IMR-90 (cell line): ENCODE data around the gene ADAMTS20. TPM values are rescaled to one million over a fixed set of nuclear protein-coding genes. Genes with fewer than 3 reads are reported as not detected.
A peak's percentile ranks its signal among the peaks of the same experiment; 100 is the strongest.

Experiments
- ATAC-seq: fragments of 200-7000 bp; cut with Tn5 transposase; 2 replicates; pipeline ENCODE4 v1.9.1; 2020; ENCODE audit warnings: low read depth, mild to moderate bottlenecking, moderate library complexity
- BruUV-seq: library from RNA; stranded (reverse); fragments of 400-500 nt; replicated peaks from 2 replicates; lab custom pipeline; 2021; lab: Mats Ljungman, UMichigan
- CTCF ChIA-PET: fragments of 300-600 bp; formaldehyde crosslinking; extraction: SDS; loops from one replicate; lab custom pipeline; 2021; ENCODE audit warnings: antibody characterized with exemption; lab: Yijun Ruan, JAX
- POLR2A ChIA-PET: fragments of 300-600 bp; sonication (Branson Sonifier 250); formaldehyde crosslinking; loops from one replicate; lab custom pipeline; 2022; ENCODE audit warnings: antibody characterized with exemption; ENCODE audit not compliant: unreplicated experiment; lab: Charles Lee
- DNase-seq: peaks from one replicate; pipeline ENCODE4 v3.0.0; 2013
- H2AFZ ChIP-seq: replicated peaks from 2 replicates; pipeline ENCODE3; 2013; ENCODE audit warnings: low read length, mild to moderate bottlenecking; ENCODE audit not compliant: poor library complexity
- H2AK5ac ChIP-seq: 2 replicates; pipeline ENCODE4 v1.6.1; 2013; ENCODE audit warnings: low read depth, low read length, inconsistent platforms
- H2AK9ac ChIP-seq: replicated peaks from 2 replicates; pipeline ENCODE3; 2013; ENCODE audit warnings: mild to moderate bottlenecking, low read depth, low read length, moderate library complexity; ENCODE audit not compliant: poor library complexity
- H2BK120ac ChIP-seq: 2 replicates; pipeline ENCODE4 v1.6.1; 2013; ENCODE audit warnings: low read depth, low read length, inconsistent platforms
- H2BK15ac ChIP-seq: 3 replicates; pipeline ENCODE4 v1.6.1; 2013; ENCODE audit warnings: low read depth, low read length, inconsistent platforms
- H2BK20ac ChIP-seq: 2 replicates; pipeline ENCODE4 v1.6.1; 2013; ENCODE audit warnings: low read depth, mild to moderate bottlenecking, inconsistent platforms, low read length, moderate library complexity
- H2BK5ac ChIP-seq: 2 replicates; pipeline ENCODE4 v1.6.1; 2013; ENCODE audit warnings: mild to moderate bottlenecking, low read depth, low read length, inconsistent platforms; ENCODE audit not compliant: poor library complexity, severe bottlenecking
- H3K14ac ChIP-seq: replicated peaks from 2 replicates; pipeline ENCODE4 v1.6.1; 2013; ENCODE audit warnings: low read depth, low read length, inconsistent platforms
- H3K18ac ChIP-seq: 2 replicates; pipeline ENCODE4 v1.6.1; 2013; ENCODE audit warnings: low read depth, low read length, control low read depth
- H3K23ac ChIP-seq: 2 replicates; pipeline ENCODE4 v1.6.1; 2013; ENCODE audit warnings: low read depth, low read length, inconsistent platforms
- H3K27ac ChIP-seq: 2 replicates; pipeline ENCODE4 v1.5.1; 2013; ENCODE audit warnings: mild to moderate bottlenecking, control low read depth, low read length; ENCODE audit not compliant: insufficient read depth
- H3K27me3 ChIP-seq: 2 replicates; pipeline ENCODE4 v1.6.1; 2013; ENCODE audit warnings: low read length; ENCODE audit not compliant: control insufficient read depth, insufficient read depth
- H3K36me3 ChIP-seq: 2 replicates; pipeline ENCODE4 v1.6.1; 2013; ENCODE audit warnings: low read length, mixed read lengths; ENCODE audit not compliant: control insufficient read depth, insufficient read depth
- H3K4ac ChIP-seq: 2 replicates; pipeline ENCODE4 v1.6.1; 2013; ENCODE audit warnings: low read depth, low read length, inconsistent platforms
- H3K4me1 ChIP-seq: 2 replicates; pipeline ENCODE4 v1.6.1; 2013; ENCODE audit warnings: low read length, mixed read lengths; ENCODE audit not compliant: control insufficient read depth, insufficient read depth
- H3K4me2 ChIP-seq: 2 replicates; pipeline ENCODE4 v1.6.1; 2013; ENCODE audit warnings: low read depth, mild to moderate bottlenecking, control low read depth, low read length, moderate library complexity
- H3K4me3 ChIP-seq: 2 replicates; pipeline ENCODE4 v1.5.1; 2013; ENCODE audit warnings: low read depth, mild to moderate bottlenecking, control low read depth, low read length, moderate library complexity; ENCODE audit not compliant: insufficient read depth
- H3K56ac ChIP-seq: 2 replicates; pipeline ENCODE4 v1.6.1; 2013; ENCODE audit warnings: low read length, inconsistent platforms; ENCODE audit not compliant: insufficient read depth; ENCODE audit errors: extremely low read depth
- H3K79me1 ChIP-seq, 2 experiments: 2 replicates each; pipeline ENCODE4 v1.6.1; 2013; ENCODE audit warnings: low read length in 2 of 2, inconsistent platforms in 1 of 2, low read depth in 1 of 2
- H3K9ac ChIP-seq: 2 replicates; pipeline ENCODE4 v1.6.1; 2013; ENCODE audit warnings: low read depth, low read length, control low read depth
- H3K9me1 ChIP-seq: 2 replicates; pipeline ENCODE4 v1.6.1; 2013; ENCODE audit warnings: low read length, inconsistent platforms; ENCODE audit not compliant: insufficient read depth
- H3K9me3 ChIP-seq: 2 replicates; pipeline ENCODE4 v1.6.1; 2013; ENCODE audit warnings: low read length; ENCODE audit not compliant: control insufficient read depth, insufficient read depth
- H4K20me1 ChIP-seq: 2 replicates; pipeline ENCODE4 v1.6.1; 2013; ENCODE audit warnings: low read length, inconsistent platforms; ENCODE audit not compliant: insufficient read depth
- H4K5ac ChIP-seq: 2 replicates; pipeline ENCODE4 v1.6.1; 2013; ENCODE audit warnings: mild to moderate bottlenecking, low read depth, low read length, control low read depth
- H4K8ac ChIP-seq, 2 experiments: 2 replicates each; pipeline ENCODE4 v1.6.1; 2013; ENCODE audit warnings: low read depth in 2 of 2, low read length in 2 of 2, control low read depth in 1 of 2, inconsistent platforms in 1 of 2
- H4K91ac ChIP-seq: 2 replicates; pipeline ENCODE4 v1.6.1; 2013; ENCODE audit warnings: low read depth, low read length, inconsistent platforms; ENCODE audit not compliant: insufficient read depth
- CTCF ChIP-seq: conservative IDR thresholded peaks from 2 replicates; pipeline ENCODE4 v1.5.1; 2012; ENCODE audit warnings: mild to moderate bottlenecking, low read depth, low read length, improper control_type of control experiment
- FOS ChIP-seq: fragments of 150-350 bp; IDR thresholded peaks from 2 replicates; pipeline ENCODE4 v1.6.1; 2016; ENCODE audit warnings: low read depth, low read length
- MAZ ChIP-seq: IDR thresholded peaks from 2 replicates; pipeline ENCODE4 v1.6.1; 2012; ENCODE audit warnings: low read depth, mild to moderate bottlenecking, low read length, improper control_type of control experiment, moderate library complexity, borderline replicate concordance
- RAD21 ChIP-seq: IDR thresholded peaks from 2 replicates; pipeline ENCODE4 v1.6.1; 2012; ENCODE audit warnings: low read length, improper control_type of control experiment
- SMC3 ChIP-seq: fragments of 150-350 bp; IDR thresholded peaks from 2 replicates; pipeline ENCODE4 v1.6.1; 2016; ENCODE audit warnings: low read depth, mild to moderate bottlenecking, antibody characterized with exemption, low read length, moderate library complexity
- WGBS, 2 experiments: methylation state at CpG; one replicate each; pipeline versions ENCODE4 v1.1.5 to v1.1.7; 2013; ENCODE audit warnings: missing lambda C conversion rate in 2 of 2; ENCODE audit not compliant: insufficient read length in 1 of 2; ENCODE audit errors: extremely low coverage in 2 of 2; 5-methylcytosine and 5-hydroxymethylcytosine counted together
- dilution Hi-C: fragments of 300-500 bp; cut with HindIII; formaldehyde crosslinking; loops from one replicate; pipeline ENCODE4 v1.14.3; 2018; ENCODE audit warnings: low sequenced_read_pairs; ENCODE audit not compliant: unreplicated experiment
- in situ Hi-C: fragments of 300-500 bp; cut with MboI; formaldehyde crosslinking; loops from 3 replicates; pipeline ENCODE4 v1.14.3; 2019; ENCODE audit warnings: low sequenced_read_pairs, inconsistent platforms, mixed read lengths
- intact Hi-C: fragments of 100-400 bp; cut with micrococcal nuclease; formaldehyde crosslinking; loops from 2 replicates; pipeline ENCODE4 v1.10.0; 2022
- polyA plus RNA-seq, 3 experiments: library from polyadenylated mRNA; depleted of rRNA; stranded (reverse); fragments of >200 nt; gene quantifications; 2 replicates each; pipeline ENCODE4 v1.2.3, GENCODE V29; 2012; ENCODE audit warnings: low replicate concordance in 1 of 3
- total RNA-seq: library from RNA; depleted of rRNA; stranded (reverse); fragments of >200 nt; gene quantifications from 2 replicates; pipeline ENCODE4 v1.2.3, GENCODE V29; 2012

ADAMTS20 gene
- total and polyA plus RNA-seq, 2 of the 4 experiments (the other 2 are of a cell fraction), result not detected

- Histone ChIP-seq H2AFZ (no peak overlapping the region), H3K79me1 (no peaks in the 10 kb centered on the region), H3K9me3 (no peaks in the 10 kb centered on the region), H3K56ac (no peak overlapping the region), H2BK120ac (peak overlapping the region; percentile 93), H3K27me3 (no peaks in the 10 kb centered on the region), H3K4me3 (no peak overlapping the region), H3K4ac (peak overlapping the region; percentile 81; the same call in 1 of the 2 replicates), H2AK5ac (peak overlapping the region; percentile 79; the same call in 1 of the 2 replicates), H3K18ac (peak overlapping the region; percentile 59; the same call in 1 of the 2 replicates), H3K27ac (no peak overlapping the region), H2BK15ac (peak overlapping the region; percentile 69; the same call in 2 of the 3 replicates), H4K20me1 (no peaks in the 10 kb centered on the region), H4K8ac (peak overlapping the region in 1 of 2 experiments; percentile 75; a peak in 2 of 4 replicates), H3K14ac (0 out of 2 replicates have a peak overlapping the region, but pooled peaks have one; percentile 7), H3K9me1 (no peaks in the 10 kb centered on the region), H3K23ac (no peak overlapping the region), H2AK9ac (no peak overlapping the region), H3K36me3 (no peaks in the 10 kb centered on the region), H3K4me2 (no peak overlapping the region), H3K9ac (no peak overlapping the region), H3K4me1 (peaks cover 4% of the 10 kb centered on the region), H2BK20ac (peak overlapping the region; percentile 95), H4K91ac (peak overlapping the region; percentile 26; the same call in 1 of the 2 replicates), H2BK5ac (peak overlapping the region; percentile 68), H4K5ac (peak overlapping the region; percentile 12; the same call in 1 of the 2 replicates)
- BruUV-seq, result no TSS peak
- intact Hi-C loops (loop anchor here (1.0 to 10.0 kb wide), 11 partner anchors 54 to 1210 kb away; no protein-coding TSS in a partner anchor), dilution Hi-C loops (no loop called here), in situ Hi-C loops (loop anchor here (5.0 to 10.0 kb wide), 2 partner anchors 752 to 855 kb away; partner anchors contain the start of gene PRICKLE1)
- CTCF ChIA-PET, result interaction anchor here (0.8 to 2.6 kb wide), 2 partner anchors 853 to 854 kb away, joined by 4 to 10 read pairs; no protein-coding TSS in a partner anchor
- TF ChIP-seq RAD21, result peak; percentile 71
- no peak for TF ChIP-seq MAZ
- TF ChIP-seq FOS, result no peak
- peak; percentile 65 for TF ChIP-seq SMC3
- peak; percentile 73 for TF ChIP-seq CTCF
- ATAC-seq, result peak; percentile 48
- WGBS, 2 experiments, result no CpG with 5 or more reads among the region's 1 CpG
- DNase-seq, result peak; percentile 70
- POLR2A ChIA-PET, result interaction anchor here (1.5 kb wide), 1 partner anchor 27 kb away, joined by 4 read pairs; no protein-coding TSS in a partner anchor
Observed at GRCh38 chr12:43336962-43337555, 214.9 kb downstream of the ADAMTS20 start.
